HepG2 (cell line): ENCODE results near the gene KLRF2. TPM values are rescaled to one million over a fixed set of nuclear protein-coding genes. Genes with fewer than 3 reads are reported as not detected.
A peak's percentile ranks its signal among the peaks of the same experiment; 100 is the strongest.

Source experiments
- ATAC-seq: fragments of 200-7000 bp; cut with Tn5 transposase; 3 replicates; pipeline ENCODE4 v1.9.1; 2020; ENCODE audit warnings: mild to moderate bottlenecking, moderate library complexity
- BruUV-seq: library from RNA; stranded (reverse); fragments of 400-500 nt; replicated peaks from 2 replicates; lab custom pipeline; 2021; lab: Mats Ljungman, UMichigan
- CTCF ChIA-PET: fragments of 300-600 bp; formaldehyde crosslinking; extraction: SDS; loops from one replicate; lab custom pipeline; 2021; ENCODE audit warnings: low total read pairs, inconsistent platforms, low intra/inter-chr PET ratio; lab: Yijun Ruan, JAX
- POLR2A ChIA-PET: fragments of 350-600 bp; sonication (Branson Sonifier 250); formaldehyde crosslinking; loops from one replicate; lab custom pipeline; 2020; ENCODE audit warnings: antibody characterized with exemption, inconsistent platforms; lab: Yijun Ruan, JAX
- DNase-seq: peaks from one replicate; pipeline ENCODE4 v3.0.0-alpha.2; 2015; ENCODE audit warnings: low spot score
- FAIRE-seq: peaks from 3 replicates; lab custom pipeline; 2011; peaks lifted over from hg19 to GRCh38; lab: Jason Lieb, UNC
- H2AFZ ChIP-seq: one replicate; pipeline ENCODE4 v1.6.1; 2011; ENCODE audit warnings: low read length, inconsistent platforms
- H3K27ac ChIP-seq: fragments of 300-600 bp; 3 replicates; pipeline ENCODE4 v1.8.0; 2011; ENCODE audit warnings: mixed run types, mild to moderate bottlenecking, mixed read lengths, low read length, inconsistent platforms; ENCODE audit not compliant: insufficient read depth; ENCODE audit errors: extremely low read length
- H3K27me3 ChIP-seq, 2 experiments: fragments of 200-600 bp in 1 of 2; 2 replicates in 1 of 2; 3 replicates in 1 of 2; pipeline versions ENCODE4 v1.6.0 to v1.8.0; 2011; ENCODE audit warnings: low read length in 2 of 2, mild to moderate bottlenecking in 2 of 2, moderate library complexity in 2 of 2, inconsistent platforms in 1 of 2; ENCODE audit not compliant: insufficient read depth in 2 of 2, control insufficient read depth in 1 of 2
- H3K36me3 ChIP-seq, 2 experiments: fragments of 200-600 bp in 1 of 2; replicated peaks in 1 of 2; 2 replicates in 1 of 2; 3 replicates in 1 of 2; pipeline versions ENCODE4 v1.5.1 to v1.8.0; 2011; ENCODE audit warnings: low read length in 2 of 2, inconsistent platforms in 1 of 2; ENCODE audit not compliant: insufficient read depth in 2 of 2, control insufficient read depth in 1 of 2
- H3K4me1 ChIP-seq: 2 replicates; pipeline ENCODE4 v1.5.1; 2012; ENCODE audit warnings: low read length, inconsistent platforms; ENCODE audit not compliant: insufficient read depth
- H3K4me2 ChIP-seq: 2 replicates; pipeline ENCODE4 v1.6.0; 2011; ENCODE audit warnings: low read depth, low read length, inconsistent platforms
- H3K4me3 ChIP-seq, 3 experiments: fragments of 200-600 bp in 1 of 3; sonication (generic), shearing (Covaris generic) in 1 of 3; replicated peaks in 1 of 3; 2 replicates each; pipeline ENCODE4 v1.5.1; 2011 to 2016; ENCODE audit warnings: low read length in 3 of 3, inconsistent platforms in 2 of 3, low read depth in 2 of 3, mild to moderate bottlenecking in 2 of 3, control low read depth in 1 of 3, mixed read lengths in 1 of 3; ENCODE audit not compliant: insufficient read depth in 1 of 3
- H3K79me2 ChIP-seq: one replicate; pipeline ENCODE4 v1.6.1; 2011; ENCODE audit warnings: low read length, inconsistent platforms; ENCODE audit not compliant: insufficient read depth
- H3K9ac ChIP-seq: 2 replicates; pipeline ENCODE4 v1.6.0; 2011; ENCODE audit warnings: mild to moderate bottlenecking, low read depth, low read length, inconsistent platforms; ENCODE audit not compliant: insufficient read depth
- H3K9me3 ChIP-seq: 2 replicates; pipeline ENCODE4 v1.5.1; 2012; ENCODE audit warnings: mild to moderate bottlenecking, low read length
- H4K20me1 ChIP-seq: 2 replicates; pipeline ENCODE4 v1.6.0; 2011; ENCODE audit warnings: inconsistent platforms, mild to moderate bottlenecking, low read length, moderate library complexity; ENCODE audit not compliant: insufficient read depth
- CHCHD3 ChIP-seq: sonication (generic); formaldehyde crosslinking; IDR thresholded peaks from 2 replicates; pipeline ENCODE4 v1.8.0; 2022; ENCODE audit warnings: mild to moderate bottlenecking, missing genetic modification reagents, moderate library complexity
- HES4 ChIP-seq: sonication (generic); formaldehyde crosslinking; IDR thresholded peaks from 2 replicates; pipeline ENCODE4 v1.9.0; 2021; ENCODE audit warnings: mild to moderate bottlenecking, missing genetic modification reagents, borderline replicate concordance
- HOXA9 ChIP-seq: sonication (generic); formaldehyde crosslinking; IDR thresholded peaks from 2 replicates; pipeline ENCODE4 v1.8.1; 2022; ENCODE audit warnings: missing genetic modification reagents, mild to moderate bottlenecking, moderate library complexity, borderline replicate concordance
- KIAA2018 ChIP-seq: sonication (generic); formaldehyde crosslinking; IDR thresholded peaks from 2 replicates; pipeline ENCODE4 v1.5.0; 2020; ENCODE audit warnings: mild to moderate bottlenecking, missing genetic modification reagents, borderline replicate concordance
- MAFK ChIP-seq, 2 experiments: IDR thresholded peaks in 1 of 2; conservative IDR thresholded peaks in 1 of 2; 2 replicates each; pipeline ENCODE4 v1.6.1; 2011; ENCODE audit warnings: improper control_type of control experiment in 2 of 2, low read length in 2 of 2
- MBD4 ChIP-seq: IDR thresholded peaks from 2 replicates; pipeline ENCODE4 v1.6.1; 2012; ENCODE audit warnings: low read length, inconsistent platforms, borderline replicate concordance
- U2AF2 ChIP-seq: fragments of 200-400 bp; formaldehyde crosslinking; IDR thresholded peaks from 2 replicates; pipeline ENCODE4 v1.6.1; 2017; ENCODE audit warnings: low read depth, mild to moderate bottlenecking, low read length
- WGBS: methylation state at CpG from one replicate; pipeline ENCODE4 v1.1.6; 2017; ENCODE audit warnings: low lambda C conversion rate; 5-methylcytosine and 5-hydroxymethylcytosine counted together
- in situ Hi-C: cut with HindIII; loops from 2 replicates; pipeline ENCODE4 v1.10.0; 2017; ENCODE audit warnings: low pct_unique_long_range_greater_than_20kb; ENCODE audit not compliant: extremely low pct_ligation_motif_present
- intact Hi-C: fragments of 100-400 bp; cut with micrococcal nuclease; formaldehyde crosslinking; loops from one replicate; pipeline ENCODE4 v1.10.0; 2022; ENCODE audit not compliant: unreplicated experiment
- polyA plus RNA-seq, 8 experiments: library from polyadenylated mRNA; depleted of rRNA in 3 of 8; stranded (reverse) in 7 of 8; unstranded in 1 of 8; fragments of >200 nt; fragmentation: Illumina TruSeq in 4 of 8; extraction: Trizol in 4 of 8; gene quantifications; 2 replicates each; pipeline versions ENCODE4 v1.2.1 to v1.2.3, GENCODE V29; 2011 to 2016; ENCODE audit warnings: low read depth in 4 of 8, missing spikeins in 1 of 8, mixed read lengths in 1 of 8; ENCODE audit not compliant: insufficient read depth in 1 of 8
- total RNA-seq, 5 experiments: library from RNA; depleted of rRNA; stranded (reverse); fragments of >200 nt; fragmentation: Illumina TruSeq; extraction: Trizol; gene quantifications; 2 replicates each; pipeline ENCODE4 v1.2.3, GENCODE V29; 2016; ENCODE audit warnings: low read depth in 1 of 5

The KLRF2 gene
- total and polyA plus RNA-seq, 2 of the 13 experiments (the other 11 are each of a cell fraction or from before 2014, with no cell fraction given), result not detected

- ChIA-PET CTCF (no interaction called here), POLR2A (no interaction called here)
- no peaks in the 10 kb centered on the region for H3K9me3 ChIP-seq
- no peaks in the 10 kb centered on the region for H4K20me1 ChIP-seq
- TF ChIP-seq MBD4 (no peak), MAFK (conservative IDR thresholded peaks at IDR 0.05 in 1 of 2, IDR thresholded peaks at IDR 0.05 in 1 of 2; ENCODE audit: low read length in 2 of 2) (0 out of 4 replicates have a peak, but pooled peaks of 1 of the 2 experiments have one; percentile 7)
- TF ChIP-seq, all 625 proteins: peak for 1
- H3K27me3 ChIP-seq, result no peaks in the 10 kb centered on the region
- WGBS, result 2% methylated on average over 4 of the region's 4 CpGs
- no peak overlapping the region for H3K9ac ChIP-seq
- H3K4me2 ChIP-seq, result no peak overlapping the region
- no peak overlapping the region for H3K27ac ChIP-seq
- peaks cover 6% of the 10 kb centered on the region; the same call in 1 of the 2 replicates for H3K4me1 ChIP-seq
- BruUV-seq, result no TSS peak
- no peak overlapping the region for H3K4me3 ChIP-seq
- FAIRE-seq, result no peak
- in situ Hi-C loops, result no loop called here
- no peaks in the 10 kb centered on the region for H3K36me3 ChIP-seq
- no peaks in the 10 kb centered on the region for H3K79me2 ChIP-seq
- no peak for ATAC-seq
- DNase-seq, result no peak
- H2AFZ ChIP-seq, result no peak overlapping the region
- intact Hi-C loops, result no loop called here
Measured at GRCh38 chr12:9866860-9867269, 14.4 kb upstream of the KLRF2 start.

- Histone ChIP-seq H3K4me3 (no peak overlapping the region), H4K20me1 (no peaks in the 10 kb centered on the region), H3K9me3 (no peaks in the 10 kb centered on the region), H3K27ac (no peak overlapping the region), H3K9ac (no peak overlapping the region), H2AFZ (no peak overlapping the region), H3K4me2 (no peak overlapping the region), H3K4me1 (peaks cover 6% of the 10 kb centered on the region; the same call in 1 of the 2 replicates), H3K36me3 (no peaks in the 10 kb centered on the region), H3K27me3 (no peaks in the 10 kb centered on the region), H3K79me2 (no peaks in the 10 kb centered on the region)
- ChIA-PET POLR2A (no interaction called here), CTCF (no interaction called here)
- ATAC-seq, result no peak
- FAIRE-seq, result no peak
- no TSS peak for BruUV-seq
- 19% methylated on average over 4 of the region's 4 CpGs for WGBS
- intact Hi-C loops (no loop called here), in situ Hi-C loops (no loop called here)
- no peak for DNase-seq
- TF ChIP-seq HES4 (CRISPR knock-in tag) (no peak), U2AF2 (no peak), KIAA2018 (no peak), CHCHD3 (CRISPR knock-in tag) (no peak), HOXA9 (CRISPR knock-in tag) (no peak)
Measured at GRCh38 chr12:9867531-9867930, 13.8 kb upstream of the KLRF2 start.
